RPMI7951 (cell line): Measurements from ENCODE around the gene MTHFD1L. TPM values are rescaled to one million over a fixed set of nuclear protein-coding genes. Genes with fewer than 3 reads are reported as not detected.

Source experiments
- DNase-seq: peaks from one replicate; pipeline ENCODE4 v3.0.0-alpha.2; 2012; ENCODE audit warnings: low read depth
- total RNA-seq: library from RNA; depleted of rRNA; stranded (reverse); fragments of >200 nt; shearing (Covaris generic); gene quantifications from 2 replicates; pipeline ENCODE4 v1.2.3, GENCODE V29; 2014

The MTHFD1L gene
- total RNA-seq, 1 experiment from 2014 or later, result 21.5 TPM

DNA sequence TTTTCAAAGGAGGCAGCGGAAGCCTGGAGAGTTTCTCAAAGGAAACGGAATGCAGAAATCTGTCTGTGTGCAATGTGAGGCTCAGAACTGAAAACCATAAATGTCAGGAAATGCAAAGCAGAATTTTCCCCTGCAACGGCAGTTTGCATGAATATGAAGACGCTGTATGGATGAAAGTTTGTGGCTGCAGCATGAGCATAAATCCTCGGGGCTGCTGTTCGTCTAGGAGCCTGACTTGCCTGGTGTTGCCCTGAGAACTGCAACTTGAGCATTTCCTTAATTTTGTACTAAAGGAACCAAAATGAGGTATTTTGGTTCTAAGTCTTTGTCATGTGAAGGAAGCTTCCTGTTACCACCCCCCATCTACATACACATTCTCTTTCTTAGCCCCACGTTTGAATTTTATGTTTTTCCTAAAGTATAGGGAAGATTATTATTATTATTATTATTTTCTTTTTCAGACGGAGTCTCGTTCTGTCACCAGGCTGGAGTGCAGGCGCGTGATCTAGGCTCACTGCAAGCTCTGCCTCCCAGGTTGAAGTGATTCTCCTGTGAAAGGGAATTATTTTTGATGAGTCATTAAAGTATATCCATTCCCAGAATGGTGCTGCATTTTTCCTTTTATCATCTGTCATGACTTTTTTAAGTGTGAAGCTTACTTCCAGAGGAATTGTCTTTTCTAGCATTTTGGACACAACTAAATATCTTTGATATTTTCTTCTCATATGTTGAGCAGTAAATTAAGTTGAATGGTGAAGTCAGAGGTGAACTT lies 33.1 kb downstream of the MTHFD1L start:
- DNase-seq, result peak; percentile 51

DNA sequence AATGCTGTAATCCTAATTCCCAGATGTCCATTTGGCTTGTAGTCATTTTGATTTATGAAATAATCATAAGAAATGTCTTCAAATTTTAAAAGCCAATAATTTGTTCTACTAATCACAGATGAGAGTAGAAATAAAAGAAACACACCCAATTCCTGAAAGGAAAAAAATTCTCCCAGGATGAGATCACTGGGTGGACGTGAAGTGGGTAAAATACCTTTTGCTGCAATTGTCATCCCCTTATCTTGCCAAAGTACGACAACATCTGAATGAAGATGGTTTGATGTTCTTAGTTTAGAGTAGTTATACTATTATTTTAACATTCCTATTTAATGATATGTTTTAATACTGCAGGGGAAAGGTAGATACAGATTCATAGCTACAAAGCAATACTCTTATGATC lies 33.7 kb downstream of the MTHFD1L start:
- DNase-seq, result no peak

DNA sequence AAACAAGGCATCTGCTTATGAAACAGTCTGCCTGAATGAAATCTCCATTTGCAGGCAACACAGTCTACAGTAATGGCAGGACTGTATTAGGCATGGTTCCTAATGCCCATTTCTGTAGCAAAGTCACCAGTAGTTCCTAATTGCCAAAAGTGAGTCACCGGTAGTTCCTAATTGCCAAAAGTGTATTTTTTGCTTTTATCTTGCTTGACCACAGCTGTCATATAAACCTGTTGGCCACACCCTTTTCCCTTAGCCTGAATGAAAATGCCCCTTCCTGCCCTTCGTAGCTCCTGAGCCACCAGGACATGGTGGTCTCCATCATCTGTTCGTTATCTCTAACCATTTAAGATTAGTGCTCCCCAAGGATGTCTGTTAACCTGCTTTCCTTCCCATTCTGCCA lies 34.5 kb downstream of the MTHFD1L start:
- DNase-seq, result peak; percentile 76

DNA sequence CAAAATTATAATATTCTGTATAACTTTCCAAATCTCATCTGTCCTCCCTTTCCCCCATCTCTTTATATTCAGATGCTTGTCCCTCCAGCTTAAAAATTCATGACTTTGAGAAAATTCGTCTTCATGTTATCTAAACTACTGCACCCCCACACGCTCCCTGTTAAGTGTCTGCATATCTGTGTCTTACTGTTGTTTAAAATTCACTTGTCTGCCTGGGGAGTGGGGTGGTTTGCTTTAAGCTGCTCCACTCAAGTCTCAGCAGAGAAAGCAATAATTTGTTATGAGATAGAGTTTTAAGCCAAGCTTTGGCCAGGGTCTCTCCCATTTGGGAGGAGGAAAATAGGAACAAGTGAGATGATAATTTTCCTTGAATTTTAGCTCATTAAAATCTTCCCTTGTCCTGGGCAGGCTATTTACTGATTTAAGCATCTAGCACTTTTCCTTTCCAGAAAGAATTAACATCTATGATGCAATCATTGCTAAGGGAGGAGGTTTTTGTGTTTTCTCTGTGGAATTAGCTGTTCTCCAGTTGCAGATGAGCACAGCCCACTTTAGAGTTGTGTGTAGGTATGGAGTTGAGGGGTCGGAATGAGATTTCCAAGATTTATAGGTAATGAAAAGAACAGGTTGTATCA lies 36.8 kb downstream of the MTHFD1L start:
- no peak for DNase-seq

DNA sequence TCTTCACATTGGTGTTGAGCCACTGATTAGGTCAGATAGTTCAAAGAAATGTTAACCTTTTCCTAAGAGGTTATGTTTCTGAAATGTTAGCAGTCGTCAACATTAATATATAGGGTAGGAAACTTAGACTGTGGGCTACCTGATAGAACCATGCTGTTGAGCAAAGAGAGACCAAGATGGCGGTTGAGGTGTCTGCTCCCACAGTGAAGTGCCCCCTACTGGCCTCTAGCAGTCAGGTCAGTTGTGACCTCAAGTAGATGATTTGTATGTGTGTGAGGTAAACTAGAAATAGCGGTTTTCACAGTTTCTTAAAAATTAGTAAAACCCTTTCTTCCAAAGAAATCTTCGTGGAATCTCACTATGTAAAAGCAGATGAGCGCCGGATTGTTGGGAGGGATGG lies 40.3 kb downstream of the MTHFD1L start:
- DNase-seq, result no peak

DNA sequence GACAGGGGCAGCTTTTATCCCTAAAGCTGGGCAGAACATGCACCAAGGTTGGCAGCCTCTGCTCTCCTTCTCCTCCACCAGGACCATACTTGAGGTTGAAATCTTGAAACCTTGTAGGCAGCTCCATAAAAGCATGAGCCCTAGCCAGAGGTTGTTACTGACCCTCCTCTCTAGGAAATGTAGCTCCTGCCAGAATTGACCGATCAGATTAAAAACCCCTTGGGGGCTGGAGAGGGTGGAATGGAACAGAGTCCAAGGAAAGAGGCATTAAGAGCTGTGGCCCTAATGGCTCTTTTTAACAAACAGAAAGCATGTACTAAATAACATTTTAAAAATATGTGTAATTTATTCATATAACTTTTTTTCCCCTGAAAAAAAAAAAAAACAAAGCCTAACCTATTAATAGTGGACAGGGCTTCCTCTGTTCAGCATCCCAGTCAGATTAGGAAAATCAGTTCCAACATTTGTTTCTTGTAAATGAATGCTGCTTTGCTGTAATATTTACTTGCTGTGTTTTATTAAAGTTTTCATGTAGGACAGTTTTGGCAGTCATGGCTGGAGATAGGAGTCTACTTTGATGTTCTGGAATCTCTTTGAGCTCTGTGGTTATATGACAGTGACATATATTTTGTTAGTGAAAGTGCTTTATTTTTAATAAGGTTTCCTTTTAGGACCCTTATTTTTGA lies 41.3 kb downstream of the MTHFD1L start:
- DNase-seq, result no peak

DNA sequence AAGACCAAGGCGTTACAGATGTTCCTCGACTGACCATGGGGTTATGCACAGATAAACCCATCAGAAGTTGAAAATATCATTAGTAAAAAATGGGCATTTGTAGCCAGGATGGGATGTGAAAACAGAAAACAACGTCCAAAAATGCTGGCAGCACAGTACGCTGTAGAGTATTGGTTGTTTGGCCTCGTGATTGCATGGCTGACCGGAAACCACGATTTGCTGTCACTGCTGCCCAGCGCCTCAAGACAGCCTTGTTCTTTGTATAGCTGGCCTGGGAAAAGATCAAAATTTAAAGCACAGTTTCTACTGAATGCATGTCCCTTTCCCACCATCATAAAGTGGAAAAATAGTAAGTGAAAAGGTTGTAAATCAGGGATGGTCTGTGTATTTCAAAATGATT lies 41.9 kb downstream of the MTHFD1L start:
- DNase-seq, result no peak

DNA sequence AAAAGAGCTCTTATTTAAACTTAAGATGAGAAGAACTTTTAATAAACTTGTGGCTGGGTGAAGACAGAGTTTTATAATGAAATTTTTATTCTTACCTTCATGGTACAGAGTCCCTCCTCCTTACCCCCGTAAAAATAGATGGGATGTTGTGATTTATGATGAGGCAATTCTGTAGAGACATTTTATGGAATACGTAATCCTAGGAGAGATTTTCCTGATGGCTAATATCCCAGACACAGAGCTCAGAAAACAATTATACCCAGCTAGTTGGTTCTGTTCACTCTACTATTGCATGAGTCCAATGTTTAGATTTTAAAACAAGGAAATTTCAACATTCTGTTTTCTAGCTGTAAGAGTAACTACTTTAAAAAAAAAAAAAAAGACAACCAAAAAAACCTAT lies 43.4 kb downstream of the MTHFD1L start:
- DNase-seq, result no peak

DNA sequence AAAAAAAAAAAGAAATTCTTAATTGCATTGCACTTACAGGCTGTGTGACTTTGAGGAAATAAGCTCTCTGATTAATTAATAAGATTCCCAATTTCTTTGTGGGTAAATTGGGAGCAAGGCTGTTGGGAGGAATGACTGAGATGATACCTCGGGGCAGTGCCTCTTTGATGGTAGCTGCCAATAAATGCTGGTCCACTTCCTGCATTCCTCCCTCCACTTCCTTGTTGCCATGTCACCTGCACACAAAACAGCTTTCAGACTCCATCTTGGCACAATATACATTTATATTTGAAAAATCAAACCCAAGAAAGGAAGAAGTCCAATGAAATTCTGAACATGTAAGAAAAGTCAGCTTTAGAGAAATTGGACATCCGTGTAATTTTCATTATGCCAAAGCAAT lies 45.1 kb downstream of the MTHFD1L start:
- no peak for DNase-seq

DNA sequence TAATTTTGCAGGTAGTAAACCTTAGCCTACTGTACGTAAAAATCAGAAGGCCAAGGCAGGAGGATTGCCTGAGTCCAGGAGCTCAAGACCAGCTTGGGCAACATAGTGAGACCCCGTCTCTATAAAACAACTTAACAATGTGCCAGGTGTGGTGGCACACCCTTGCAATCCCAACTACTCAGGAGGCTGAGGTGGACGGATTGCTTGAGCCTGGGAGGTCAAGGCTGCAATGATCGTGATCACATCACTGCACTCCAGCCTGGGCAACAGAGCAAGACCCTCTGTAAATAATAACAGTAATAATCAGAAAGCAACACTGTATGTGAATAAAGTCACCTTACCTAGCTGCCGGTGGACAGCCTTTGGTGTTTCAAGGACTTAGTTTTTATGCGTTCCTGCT lies 48.9 kb downstream of the MTHFD1L start:
- no peak for DNase-seq

DNA sequence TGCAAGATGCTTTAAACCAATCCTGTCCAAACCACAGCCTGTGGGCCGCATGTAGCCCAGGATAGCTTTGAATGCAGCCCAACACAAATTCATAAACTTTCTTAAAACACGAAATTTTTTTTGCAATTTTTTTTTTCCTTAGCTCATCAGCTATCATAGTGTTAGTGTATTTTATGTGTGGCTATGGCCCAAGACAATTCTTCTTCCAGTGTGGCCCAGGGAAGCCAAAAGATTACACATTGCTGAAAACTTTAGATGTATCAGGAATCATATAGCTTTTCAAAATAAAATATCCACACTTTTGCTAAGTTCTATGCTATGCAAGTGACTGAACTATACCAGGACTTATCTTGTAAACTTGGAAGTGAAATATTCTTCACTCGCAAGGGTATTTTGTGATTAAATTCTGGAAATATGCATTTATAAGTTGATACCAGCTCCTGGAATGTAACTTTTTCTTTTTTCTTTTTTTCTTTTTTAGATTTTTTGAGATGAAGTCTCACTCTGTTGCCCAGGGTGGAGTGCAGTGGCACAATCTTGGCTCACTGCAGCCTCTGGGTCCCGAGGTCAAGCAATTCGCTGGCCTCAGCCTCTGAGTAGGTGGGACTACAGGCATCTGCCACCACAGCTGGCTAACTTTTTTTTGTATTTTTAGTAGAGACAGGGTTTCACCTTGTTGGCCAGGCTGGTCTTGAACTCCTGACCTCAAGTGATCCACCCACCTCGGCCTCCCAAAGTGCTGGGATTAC lies 49.8 kb downstream of the MTHFD1L start:
- no peak for DNase-seq

DNA sequence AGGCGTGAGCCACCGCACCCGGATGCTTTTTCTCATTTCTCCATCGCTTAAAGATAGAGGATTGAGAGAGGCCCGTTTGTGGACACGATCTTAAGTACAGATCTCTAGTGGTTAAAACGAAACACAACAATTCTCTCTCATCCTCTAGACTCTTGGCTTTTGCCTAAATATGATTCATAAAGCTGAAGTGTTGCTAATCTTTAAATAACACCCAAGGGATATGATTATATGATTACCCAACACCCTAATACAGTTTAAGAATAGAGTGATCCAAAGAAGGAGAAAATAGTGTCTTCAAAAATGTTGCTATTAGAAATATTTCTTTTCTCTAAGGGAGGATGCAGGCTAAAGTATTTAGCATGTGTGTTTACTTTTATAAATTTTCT lies 50.4 kb downstream of the MTHFD1L start:
- no peak for DNase-seq

DNA sequence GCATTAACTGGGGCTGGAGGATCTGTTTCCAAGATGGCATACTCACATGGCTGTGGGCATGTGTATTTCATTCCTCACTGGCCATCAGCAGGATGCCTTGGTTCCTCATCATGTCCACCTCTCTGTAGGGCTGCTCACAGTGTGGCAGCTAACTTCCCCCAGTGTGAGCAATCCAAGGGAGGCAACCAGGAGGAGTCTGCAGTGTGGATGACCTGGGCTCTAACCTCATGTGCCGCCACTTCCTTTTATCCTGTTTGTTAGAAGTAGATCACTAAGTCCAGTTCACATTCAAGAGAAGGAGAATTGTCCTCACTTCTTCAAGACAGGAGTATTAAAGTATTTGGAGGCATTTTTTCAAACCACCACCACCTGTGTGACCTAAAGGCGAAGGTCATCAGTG lies 54.4 kb downstream of the MTHFD1L start:
- DNase-seq, result no peak

DNA sequence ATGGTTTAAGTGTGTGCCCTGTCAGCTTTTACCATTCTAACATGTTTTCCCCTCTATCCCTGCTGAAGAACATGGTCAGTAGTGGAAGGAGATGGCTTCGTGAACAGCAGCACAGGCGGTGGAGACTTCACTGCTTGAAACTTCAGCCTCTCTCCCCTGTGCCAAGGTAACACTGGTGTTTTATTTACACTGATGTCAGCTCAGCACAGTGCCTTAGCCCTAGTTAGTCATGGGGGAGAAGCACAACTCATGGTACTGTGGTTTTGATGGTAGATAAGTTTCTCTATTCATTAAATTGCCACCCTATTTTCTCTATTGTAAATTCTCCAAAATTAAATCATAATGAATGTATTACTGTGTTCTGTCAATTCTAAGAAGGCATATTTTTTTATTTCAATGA lies 56.6 kb downstream of the MTHFD1L start:
- no peak for DNase-seq

DNA sequence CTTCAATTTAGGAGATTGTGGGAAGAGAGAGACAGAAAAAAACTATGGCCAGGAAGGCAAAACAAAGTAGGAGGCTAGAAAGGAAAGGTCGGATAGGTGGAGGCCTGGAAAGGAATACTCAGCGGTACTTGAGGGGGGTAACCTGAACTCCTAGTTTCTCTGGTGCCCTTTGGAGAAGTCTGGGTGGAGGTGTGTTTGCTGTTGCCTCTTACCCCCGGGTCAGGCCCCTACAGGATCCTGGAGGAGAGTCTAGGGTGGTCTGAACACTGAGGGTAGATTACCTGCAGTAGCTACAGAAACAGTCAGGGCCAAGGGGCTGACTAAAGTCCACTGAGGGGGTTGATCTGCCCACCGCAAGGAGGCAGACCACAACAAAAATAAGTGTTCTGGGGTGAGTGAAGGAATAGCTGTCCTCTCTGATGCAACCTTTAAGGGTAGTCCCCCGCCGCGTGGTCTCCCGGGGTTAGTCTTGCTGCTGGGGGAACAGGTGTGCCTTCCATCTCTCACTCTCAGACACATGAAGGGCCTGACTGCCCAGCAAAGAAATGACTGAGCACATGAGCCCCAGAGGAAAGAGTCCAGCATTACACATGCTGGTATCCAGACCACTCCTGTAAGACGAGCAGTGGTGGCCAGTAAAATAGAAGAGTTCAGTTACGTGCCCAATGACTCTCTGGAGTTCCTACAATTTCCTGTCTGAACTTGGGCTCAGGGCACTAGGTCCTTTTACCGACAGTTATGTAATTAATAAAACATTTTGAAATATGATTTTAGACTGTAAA lies 59.5 kb downstream of the MTHFD1L start:
- DNase-seq, result no peak

DNA sequence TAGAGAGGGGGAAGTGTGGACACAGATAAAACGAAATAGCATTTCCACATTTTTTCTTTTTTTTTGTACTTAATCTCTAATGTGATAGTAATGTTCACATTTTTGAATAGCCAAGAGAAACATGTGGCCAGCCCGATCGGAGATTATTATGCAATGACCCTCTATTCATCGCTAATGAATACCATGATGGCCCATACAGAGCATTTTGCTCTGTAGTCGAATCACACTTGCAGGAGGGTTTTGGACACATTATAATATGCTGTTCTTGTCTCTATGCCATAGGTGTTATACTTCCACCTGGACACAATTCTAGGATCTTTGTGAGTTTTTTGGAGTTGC lies 60.1 kb downstream of the MTHFD1L start:
- no peak for DNase-seq

DNA sequence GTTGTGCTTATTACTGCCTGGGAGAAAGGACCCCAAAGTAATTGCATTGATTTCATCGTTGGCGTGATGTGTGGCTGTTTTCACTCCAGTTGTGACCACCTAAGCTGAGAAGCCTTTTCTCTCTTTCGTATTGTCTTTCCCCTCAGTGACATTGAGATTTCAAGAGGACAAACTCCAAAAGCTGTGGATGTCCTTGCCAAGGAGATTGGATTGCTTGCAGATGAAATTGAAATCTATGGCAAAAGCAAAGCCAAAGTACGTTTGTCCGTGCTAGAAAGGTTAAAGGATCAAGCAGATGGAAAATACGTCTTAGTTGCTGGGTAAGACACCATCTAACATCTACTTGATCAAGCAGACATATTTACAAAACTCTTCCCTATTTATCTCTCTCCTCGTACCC lies 60.5 kb downstream of the MTHFD1L start:
- no peak for DNase-seq

DNA sequence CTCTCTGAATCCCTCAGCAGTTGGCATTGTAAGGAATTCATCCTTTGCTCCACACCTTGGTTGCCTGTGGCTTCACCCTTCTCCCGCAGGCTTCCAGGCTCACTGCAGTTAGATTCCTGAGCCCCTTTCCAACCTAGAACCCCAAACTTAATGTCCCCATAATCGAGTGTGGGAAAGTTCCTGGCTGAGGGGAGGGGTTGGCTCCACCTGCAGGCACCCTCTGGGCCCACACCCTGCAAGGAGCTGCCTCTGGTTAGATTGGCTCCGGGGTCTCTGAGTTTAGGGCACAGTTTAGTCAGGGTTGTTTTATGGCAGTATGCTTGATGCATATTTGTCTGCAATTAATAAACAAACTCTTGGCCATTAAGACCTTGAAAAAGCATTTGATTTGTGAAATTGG lies 63.4 kb downstream of the MTHFD1L start:
- DNase-seq, result no peak

DNA sequence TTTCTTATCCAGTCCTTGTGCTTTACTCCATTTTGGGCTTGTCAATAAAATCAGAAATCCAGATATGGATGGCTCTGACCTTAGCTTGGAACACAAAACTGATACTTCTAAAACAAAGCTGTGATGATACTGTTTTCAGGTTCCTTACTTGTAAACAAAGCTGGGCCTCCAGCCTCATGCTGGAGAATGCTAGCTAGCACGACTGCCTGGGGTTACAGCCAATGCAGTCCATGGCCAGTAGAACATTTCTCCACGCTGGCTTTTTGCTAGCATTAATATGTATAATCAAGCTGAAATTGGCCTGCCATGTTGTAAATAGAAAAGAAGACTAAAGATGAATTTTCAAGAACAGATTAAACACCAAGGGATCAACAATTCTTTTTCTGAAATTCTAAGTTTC lies 63.9 kb downstream of the MTHFD1L start:
- no peak for DNase-seq

DNA sequence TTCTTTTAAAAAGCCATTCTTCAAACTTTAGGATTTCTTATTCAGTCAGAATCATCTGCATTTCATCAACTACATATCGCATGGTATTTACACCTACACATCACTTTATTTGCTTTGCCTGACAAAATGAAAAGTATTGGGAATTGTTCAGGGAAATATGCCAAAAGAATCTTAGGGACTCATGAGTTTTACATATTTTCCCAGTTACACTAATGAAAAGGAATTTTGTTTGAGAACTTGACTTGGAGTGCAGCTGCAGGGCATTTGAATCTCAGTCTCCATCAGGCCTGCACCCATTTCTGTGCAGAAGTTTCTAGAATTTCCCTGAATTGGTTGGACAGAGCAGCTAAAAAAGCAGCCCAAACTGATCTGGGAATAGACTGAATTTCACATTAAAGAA lies 65.3 kb downstream of the MTHFD1L start:
- DNase-seq, result no peak

DNA sequence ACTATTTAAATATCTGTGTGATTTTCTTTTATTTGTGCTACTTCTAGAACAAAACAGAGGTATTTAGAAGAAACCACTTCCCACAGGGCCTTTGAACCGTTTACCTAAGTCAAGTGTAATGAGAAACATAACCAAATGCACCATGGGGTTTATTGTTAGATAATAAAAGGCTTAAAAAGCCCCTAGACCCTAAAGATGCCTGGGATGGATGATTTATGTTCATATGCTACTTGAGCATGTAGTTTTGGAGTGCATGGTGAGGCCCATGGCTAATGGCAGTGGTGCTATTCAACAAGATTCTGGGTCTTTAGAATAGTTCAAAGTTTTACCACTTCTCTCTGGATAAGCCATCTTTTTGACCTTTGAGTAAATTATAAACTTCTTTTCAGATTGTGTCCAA lies 65.9 kb downstream of the MTHFD1L start:
- no peak for DNase-seq

DNA sequence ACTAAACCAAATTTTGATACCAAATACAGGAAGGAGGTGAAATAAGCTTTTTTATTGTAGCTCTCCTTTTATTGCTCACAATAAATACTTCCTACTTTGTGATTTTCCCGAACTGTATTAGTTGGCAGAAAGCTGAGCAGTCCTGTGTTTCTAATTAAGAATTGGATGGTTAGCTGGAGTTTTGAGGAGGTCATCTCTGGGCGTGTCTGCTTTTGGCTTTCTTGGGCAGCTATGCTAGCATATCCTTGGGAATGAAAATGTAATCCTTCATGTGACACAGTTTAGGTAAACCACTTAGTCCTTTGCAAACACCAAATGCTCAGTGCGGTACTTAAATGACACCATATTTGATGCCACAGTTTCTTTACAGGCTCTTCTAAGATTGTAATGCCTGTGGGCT lies 67.5 kb downstream of the MTHFD1L start:
- DNase-seq, result peak; percentile 6
